ENCODE data around the gene GCN1. TPM values are rescaled to one million over a fixed set of nuclear protein-coding genes. Genes with fewer than 3 reads are reported as not detected.
"Not testable (repeated sequence)": the region's sequence is repeated elsewhere in the genome, so short reads cannot be mapped to it uniquely, and the experiment has no call there.

Gene GCN1
- total RNA-seq, 2 experiments from 2014 or later, result 217 to 343 TPM

DNA sequence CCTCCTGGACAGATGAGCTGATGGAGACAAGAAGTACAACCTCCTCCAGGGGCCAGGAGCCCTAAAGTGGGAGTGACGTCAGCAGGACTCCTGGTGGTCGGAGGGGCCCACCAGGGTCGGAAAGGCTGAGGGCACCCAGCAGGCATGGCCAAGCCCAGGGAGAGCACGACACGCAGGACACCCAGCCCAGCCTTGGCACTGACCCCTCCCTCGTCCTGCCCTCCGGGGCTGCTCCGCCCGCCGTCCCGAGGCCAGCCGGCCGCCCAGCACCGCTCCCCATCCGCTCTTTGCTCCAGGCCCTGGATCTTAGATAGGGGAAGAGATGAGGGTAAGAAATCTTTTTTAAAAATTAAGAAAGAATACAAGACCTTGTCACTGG, 20.8 kb upstream of the GCN1 start:
- TF ChIP-seq, protein P1, sequence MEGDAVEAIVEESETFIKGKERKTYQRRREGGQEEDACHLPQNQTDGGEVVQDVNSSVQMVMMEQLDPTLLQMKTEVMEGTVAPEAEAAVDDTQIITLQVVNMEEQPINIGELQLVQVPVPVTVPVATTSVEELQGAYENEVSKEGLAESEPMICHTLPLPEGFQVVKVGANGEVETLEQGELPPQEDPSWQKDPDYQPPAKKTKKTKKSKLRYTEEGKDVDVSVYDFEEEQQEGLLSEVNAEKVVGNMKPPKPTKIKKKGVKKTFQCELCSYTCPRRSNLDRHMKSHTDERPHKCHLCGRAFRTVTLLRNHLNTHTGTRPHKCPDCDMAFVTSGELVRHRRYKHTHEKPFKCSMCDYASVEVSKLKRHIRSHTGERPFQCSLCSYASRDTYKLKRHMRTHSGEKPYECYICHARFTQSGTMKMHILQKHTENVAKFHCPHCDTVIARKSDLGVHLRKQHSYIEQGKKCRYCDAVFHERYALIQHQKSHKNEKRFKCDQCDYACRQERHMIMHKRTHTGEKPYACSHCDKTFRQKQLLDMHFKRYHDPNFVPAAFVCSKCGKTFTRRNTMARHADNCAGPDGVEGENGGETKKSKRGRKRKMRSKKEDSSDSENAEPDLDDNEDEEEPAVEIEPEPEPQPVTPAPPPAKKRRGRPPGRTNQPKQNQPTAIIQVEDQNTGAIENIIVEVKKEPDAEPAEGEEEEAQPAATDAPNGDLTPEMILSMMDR (conservative IDR thresholded peaks at IDR 0.05; ENCODE audit: low read length), result no peak
- TF ChIP-seq EZH2phosphoT487 (IDR thresholded peaks at IDR 0.05; ENCODE audit: borderline replicate concordance, low read depth, low read length), result no peak
- no peak overlapping the region for H3K4me3 ChIP-seq (ENCODE audit: low read depth, low read length, poor library complexity, severe bottlenecking)
- no peaks in the 10 kb centered on the region for H3K9me3 ChIP-seq (ENCODE audit: low read length)
- no peak overlapping the region for H3K27ac ChIP-seq (ENCODE audit: low read depth, low read length, poor library complexity, severe bottlenecking)
- no peaks in the 10 kb centered on the region for H3K9me2 ChIP-seq (ENCODE audit: insufficient read depth, low read length)
- intact Hi-C loops (cut with micrococcal nuclease; ENCODE audit: unreplicated experiment), result no loop called here
- H3K4me1 ChIP-seq (ENCODE audit: insufficient read depth, low read length, poor library complexity, severe bottlenecking), result no peaks in the 10 kb centered on the region
- no peaks in the 10 kb centered on the region for H3K79me2 ChIP-seq (ENCODE audit: insufficient read depth, low read depth, low read length)
- no peak for DNase-seq (ENCODE audit: low spot score)
- ChIA-PET POLR2A (no interaction called here), CTCF (ENCODE audit: unreplicated experiment) (no interaction called here)
- H3K36me3 ChIP-seq (ENCODE audit: insufficient read depth, low read length), result peaks cover under 1% of the 10 kb centered on the region; the same call in 1 of the 2 replicates
- no peaks in the 10 kb centered on the region for H4K20me1 ChIP-seq (ENCODE audit: insufficient read depth, low read length)
- no peak overlapping the region for H3K4me2 ChIP-seq (ENCODE audit: low read length)
- H2AFZ ChIP-seq (ENCODE audit: low read length), result no peak overlapping the region
- BruUV-seq (replicated peaks), result no TSS peak

DNA sequence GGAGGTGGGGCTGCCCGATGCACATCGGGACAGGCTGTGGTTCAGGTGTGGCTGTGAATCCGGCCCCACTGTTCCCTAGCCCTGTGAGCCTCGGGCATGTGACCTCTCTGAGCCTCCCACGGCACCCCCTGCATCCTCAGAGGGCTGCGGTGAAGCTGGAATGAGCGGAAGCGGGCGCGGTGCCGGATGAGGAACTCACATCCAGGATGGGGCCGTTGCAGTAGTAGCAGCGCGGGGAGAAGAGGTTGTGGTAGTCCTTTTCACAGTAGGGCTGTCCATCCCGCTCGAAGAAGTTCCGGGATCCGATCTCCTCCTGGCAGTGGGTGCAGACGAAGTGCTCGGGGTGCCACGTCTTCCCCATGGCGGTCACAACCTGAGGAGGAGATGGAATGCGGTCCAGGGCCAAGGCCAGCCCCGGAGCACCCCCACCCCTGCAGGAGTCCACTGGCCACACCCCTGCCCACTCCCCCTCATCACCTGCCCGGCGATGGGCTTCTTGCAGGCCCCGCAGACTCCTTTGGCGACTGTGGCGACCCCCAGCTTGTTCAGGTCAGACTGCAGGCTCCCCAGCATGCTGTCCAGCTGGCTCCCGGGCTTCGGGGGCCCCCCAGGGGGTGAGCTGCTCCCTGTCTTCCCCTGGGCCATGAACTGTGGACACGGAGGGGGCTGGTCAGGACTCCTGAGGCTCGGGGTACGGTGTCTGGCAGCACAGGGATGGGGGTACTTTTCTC, 20.3 kb upstream of the GCN1 start:
- Histone ChIP-seq H3K4me2 (ENCODE audit: low read length) (no peak overlapping the region), H2AFZ (ENCODE audit: low read length) (no peak overlapping the region), H3K4me1 (ENCODE audit: insufficient read depth, low read length, poor library complexity, severe bottlenecking) (no peaks in the 10 kb centered on the region), H3K27ac (ENCODE audit: low read depth, low read length, poor library complexity, severe bottlenecking) (no peak overlapping the region), H3K79me2 (ENCODE audit: insufficient read depth, low read depth, low read length) (no peaks in the 10 kb centered on the region), H3K4me3 (ENCODE audit: low read depth, low read length, poor library complexity, severe bottlenecking) (no peak overlapping the region), H3K9me2 (ENCODE audit: insufficient read depth, low read length) (no peaks in the 10 kb centered on the region), H4K20me1 (ENCODE audit: insufficient read depth, low read length) (no peaks in the 10 kb centered on the region), H3K36me3 (ENCODE audit: insufficient read depth, low read length) (peaks cover 4% of the 10 kb centered on the region), H3K9me3 (ENCODE audit: low read length) (no peaks in the 10 kb centered on the region)
- no peak for DNase-seq (ENCODE audit: low spot score)
- CTCF ChIA-PET (ENCODE audit: unreplicated experiment), result no interaction called here
- POLR2A ChIA-PET, result no interaction called here
- intact Hi-C loops (cut with micrococcal nuclease; ENCODE audit: unreplicated experiment), result no loop called here
- no TSS peak for BruUV-seq (replicated peaks)
- TF ChIP-seq EZH2phosphoT487 (IDR thresholded peaks at IDR 0.05; ENCODE audit: borderline replicate concordance, low read depth, low read length), result no peak
- TF ChIP-seq, protein P1 (conservative IDR thresholded peaks at IDR 0.05; ENCODE audit: low read length), result no peak

DNA sequence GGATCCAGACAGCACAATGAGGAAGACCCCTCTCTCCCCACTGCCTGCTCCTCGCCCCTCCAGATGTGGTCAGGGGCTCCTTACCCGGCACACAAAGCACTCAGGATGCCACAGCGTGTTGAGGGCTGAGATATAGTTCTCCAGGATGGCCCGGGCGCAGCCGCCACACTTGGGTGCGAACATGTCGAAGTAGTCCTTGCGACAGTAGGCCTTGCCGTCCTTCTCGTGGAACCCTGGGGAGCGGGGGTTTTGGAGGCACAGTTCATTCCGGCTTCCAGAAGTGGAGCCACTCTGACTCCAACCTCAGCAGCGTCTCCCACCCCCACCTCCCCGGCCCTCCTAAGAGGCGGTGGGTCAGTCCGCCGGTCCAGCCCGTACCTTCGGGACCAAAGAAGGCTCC, 19.2 kb upstream of the GCN1 start:
- Histone ChIP-seq H3K9me3 (ENCODE audit: low read length) (no peaks in the 10 kb centered on the region), H3K9me2 (ENCODE audit: insufficient read depth, low read length) (no peaks in the 10 kb centered on the region), H4K20me1 (ENCODE audit: insufficient read depth, low read length) (no peaks in the 10 kb centered on the region), H3K4me1 (ENCODE audit: insufficient read depth, low read length, poor library complexity, severe bottlenecking) (no peaks in the 10 kb centered on the region), H3K27ac (ENCODE audit: low read depth, low read length, poor library complexity, severe bottlenecking) (no peak overlapping the region), H3K36me3 (ENCODE audit: insufficient read depth, low read length) (peaks cover 4% of the 10 kb centered on the region), H3K4me3 (ENCODE audit: low read depth, low read length, poor library complexity, severe bottlenecking) (no peak overlapping the region), H3K4me2 (ENCODE audit: low read length) (no peak overlapping the region), H2AFZ (ENCODE audit: low read length) (no peak overlapping the region), H3K79me2 (ENCODE audit: insufficient read depth, low read depth, low read length) (no peaks in the 10 kb centered on the region)
- DNase-seq (ENCODE audit: low spot score), result no peak
- ChIA-PET POLR2A (no interaction called here), CTCF (ENCODE audit: unreplicated experiment) (no interaction called here)
- BruUV-seq (replicated peaks), result no TSS peak
- intact Hi-C loops (cut with micrococcal nuclease; ENCODE audit: unreplicated experiment), result no loop called here
- no peak for TF ChIP-seq EZH2phosphoT487 (IDR thresholded peaks at IDR 0.05; ENCODE audit: borderline replicate concordance, low read depth, low read length)
- TF ChIP-seq, protein P1 (conservative IDR thresholded peaks at IDR 0.05; ENCODE audit: low read length), result no peak

GRCh38 chr12:120213182-120213581, 18.7 kb upstream of the GCN1 start:
- H3K4me3 ChIP-seq (ENCODE audit: low read depth, low read length, poor library complexity, severe bottlenecking); H3K36me3 ChIP-seq (ENCODE audit: insufficient read depth, low read length); H3K79me2 ChIP-seq (ENCODE audit: insufficient read depth, low read depth, low read length); POLR2A ChIA-PET; intact Hi-C loops (cut with micrococcal nuclease; ENCODE audit: unreplicated experiment); H3K4me1 ChIP-seq (ENCODE audit: insufficient read depth, low read length, poor library complexity, severe bottlenecking); H3K4me2 ChIP-seq (ENCODE audit: low read length); BruUV-seq (replicated peaks); CTCF ChIA-PET (ENCODE audit: unreplicated experiment); H3K9me3 ChIP-seq (ENCODE audit: low read length); H4K20me1 ChIP-seq (ENCODE audit: insufficient read depth, low read length); H2AFZ ChIP-seq (ENCODE audit: low read length); DNase-seq (ENCODE audit: low spot score); H3K9me2 ChIP-seq (ENCODE audit: insufficient read depth, low read length); H3K27ac ChIP-seq (ENCODE audit: low read depth, low read length, poor library complexity, severe bottlenecking): not testable (repeated sequence)

Measured in OCI-LY7 (cell line).